Prostate gland (tissue), 2 donors: ENCODE measurements around the gene RASSF1. TPM values are rescaled to one million over a fixed set of nuclear protein-coding genes. Genes with fewer than 3 reads are reported as not detected.

ENCODE experiments used
- DNase-seq: peaks from one replicate; pipeline ENCODE4 v3.0.0-alpha.2; 2019; ENCODE audit warnings: low spot score
- H3K27ac ChIP-seq, 2 donors: fragments of 200-600 bp; sonication (generic); 2 replicates each; pipeline ENCODE4 v1.5.1; 2017 to 2019
- H3K27me3 ChIP-seq: fragments of 200-600 bp; sonication (generic); replicated peaks from 2 replicates; pipeline ENCODE4 v1.5.1; 2019; ENCODE audit not compliant: insufficient read depth
- H3K36me3 ChIP-seq, 2 donors: fragments of 200-600 bp; sonication (generic); 1 replicate in 1 of 2; 2 replicates in 1 of 2; pipeline versions ENCODE4 v1.5.1 to v1.8.1; 2017 to 2019
- H3K4me1 ChIP-seq: fragments of 200-600 bp; sonication (generic); replicated peaks from 2 replicates; pipeline ENCODE4 v1.5.1; 2019
- H3K4me3 ChIP-seq, 2 donors: fragments of 200-600 bp; sonication (generic); 2 replicates each; pipeline ENCODE4 v1.5.1; 2017 to 2019
- H3K9me3 ChIP-seq: fragments of 200-600 bp; sonication (generic); 2 replicates; pipeline ENCODE4 v1.5.1; 2017
- POLR2A ChIP-seq: fragments of 450-650 bp; IDR thresholded peaks from one replicate; pipeline ENCODE4 v1.6.1; 2016; ENCODE audit warnings: antibody characterized with exemption, mild to moderate bottlenecking
- POLR2AphosphoS5 ChIP-seq: sonication (generic); formaldehyde crosslinking; IDR thresholded peaks from one replicate; pipeline ENCODE4 v1.6.1; 2017; ENCODE audit warnings: antibody characterized with exemption
- WGBS: methylation state at CpG from one replicate; pipeline ENCODE4 v1.1.5; 2018; 5-methylcytosine and 5-hydroxymethylcytosine counted together
- intact Hi-C: fragments of 100-400 bp; cut with DNase I; formaldehyde crosslinking; loops from one replicate; pipeline ENCODE4 v1.14.2; 2022
- total RNA-seq, 2 donors: library from RNA; depleted of rRNA; stranded (reverse); fragments of >200 nt; gene quantifications; one replicate each; pipeline ENCODE4 v1.1.0, GENCODE V29; 2016
- TF ChIP-seq, protein P1 (sequence below), 4 experiments: fragments of 200-600 bp in 2 of 4; fragments of 450-650 bp in 2 of 4; sonication (generic) in 2 of 4; IDR thresholded peaks; 1 replicate in 3 of 4; 2 replicates in 1 of 4; pipeline ENCODE4 v1.5.1; 2016 to 2019; ENCODE audit warnings: antibody characterized with exemption in 4 of 4, mild to moderate bottlenecking in 2 of 4, moderate library complexity in 2 of 4

The RASSF1 gene
- total RNA-seq, 2 donors from 2014 or later = 23.8 to 36.6 TPM

DNA sequence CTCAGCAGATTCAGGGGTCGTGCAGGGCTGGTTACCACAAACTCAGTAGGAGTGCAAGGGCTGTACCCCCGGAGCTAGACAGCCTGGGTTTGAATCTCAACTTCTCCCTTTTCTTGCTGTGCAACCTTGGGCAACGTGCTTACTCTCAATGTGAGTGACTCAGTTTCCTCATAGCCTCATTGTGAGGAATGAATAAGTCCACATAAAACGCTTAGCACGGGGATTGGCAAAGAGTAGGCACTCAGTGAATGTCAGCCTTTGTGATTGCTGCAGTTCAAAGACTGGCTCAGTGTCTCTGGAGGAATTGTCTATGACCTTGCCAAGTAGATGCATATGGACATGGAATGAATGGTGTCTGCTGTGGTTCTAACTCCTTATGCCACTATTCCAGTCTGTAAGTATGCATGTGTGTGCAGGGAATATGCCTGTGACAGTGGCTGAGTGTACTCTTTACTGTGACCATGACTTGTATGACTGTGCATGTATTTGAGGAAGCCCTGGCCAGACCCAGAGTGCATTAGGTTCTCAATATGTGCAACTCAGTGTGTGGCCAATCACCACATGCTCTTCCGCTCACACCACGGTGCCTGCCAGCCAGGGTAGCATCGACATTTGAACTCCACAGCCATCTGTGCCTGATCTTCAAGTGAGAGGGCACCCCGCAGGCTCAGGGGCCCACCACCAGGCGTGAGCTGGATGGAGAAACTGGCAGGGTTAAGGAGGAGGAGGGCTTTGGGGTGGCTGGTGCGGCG, 40.5 kb downstream of the RASSF1 start:
- Histone ChIP-seq H3K4me1 (peaks cover 11% of the 10 kb centered on the region), H3K27ac (peak overlapping the region; percentile 84 to 89), H3K4me3 (peak overlapping the region; percentile 54 to 56), H3K27me3 (no peaks in the 10 kb centered on the region), H3K36me3 (no peaks in the 10 kb centered on the region), H3K9me3 (no peaks in the 10 kb centered on the region)
- no peak for DNase-seq
- 53% methylated on average over 12 of the region's 12 CpGs for WGBS
- TF ChIP-seq POLR2AphosphoS5 = no peak
- TF ChIP-seq, protein P1, sequence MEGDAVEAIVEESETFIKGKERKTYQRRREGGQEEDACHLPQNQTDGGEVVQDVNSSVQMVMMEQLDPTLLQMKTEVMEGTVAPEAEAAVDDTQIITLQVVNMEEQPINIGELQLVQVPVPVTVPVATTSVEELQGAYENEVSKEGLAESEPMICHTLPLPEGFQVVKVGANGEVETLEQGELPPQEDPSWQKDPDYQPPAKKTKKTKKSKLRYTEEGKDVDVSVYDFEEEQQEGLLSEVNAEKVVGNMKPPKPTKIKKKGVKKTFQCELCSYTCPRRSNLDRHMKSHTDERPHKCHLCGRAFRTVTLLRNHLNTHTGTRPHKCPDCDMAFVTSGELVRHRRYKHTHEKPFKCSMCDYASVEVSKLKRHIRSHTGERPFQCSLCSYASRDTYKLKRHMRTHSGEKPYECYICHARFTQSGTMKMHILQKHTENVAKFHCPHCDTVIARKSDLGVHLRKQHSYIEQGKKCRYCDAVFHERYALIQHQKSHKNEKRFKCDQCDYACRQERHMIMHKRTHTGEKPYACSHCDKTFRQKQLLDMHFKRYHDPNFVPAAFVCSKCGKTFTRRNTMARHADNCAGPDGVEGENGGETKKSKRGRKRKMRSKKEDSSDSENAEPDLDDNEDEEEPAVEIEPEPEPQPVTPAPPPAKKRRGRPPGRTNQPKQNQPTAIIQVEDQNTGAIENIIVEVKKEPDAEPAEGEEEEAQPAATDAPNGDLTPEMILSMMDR (IDR thresholded peaks at IDR 0.05) = no peak
- TF ChIP-seq POLR2A = no peak
- intact Hi-C loops = no loop called here

DNA sequence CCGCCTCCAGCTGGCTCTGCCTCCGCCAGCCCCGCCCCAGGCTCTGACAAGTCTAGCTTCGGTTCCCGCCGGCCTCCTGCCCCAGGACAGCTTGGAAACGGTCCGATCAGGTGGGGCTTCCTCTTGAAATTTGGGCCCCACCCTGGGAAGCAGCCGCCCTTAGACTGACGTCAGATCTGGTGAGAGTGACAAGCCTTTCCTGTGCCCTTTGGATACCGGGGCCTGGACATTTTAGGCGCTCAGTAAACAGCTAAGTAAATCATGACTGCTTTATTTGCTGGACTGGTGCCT, 41.1 kb downstream of the RASSF1 start:
- intact Hi-C loops = no loop called here
- H3K36me3 ChIP-seq = no peaks in the 10 kb centered on the region
- H3K27ac ChIP-seq = peak overlapping the region; percentile 84 to 89
- H3K4me3 ChIP-seq = peak overlapping the region; percentile 54 to 56
- DNase-seq = no peak
- WGBS = 3% methylated on average over 12 of the region's 12 CpGs
- H3K4me1 ChIP-seq = peaks cover 11% of the 10 kb centered on the region
- TF ChIP-seq, protein P1 (IDR thresholded peaks at IDR 0.05) = no peak
- TF ChIP-seq POLR2A = peak; percentile 30
- TF ChIP-seq POLR2AphosphoS5 = peak; percentile 83
- no peaks in the 10 kb centered on the region for H3K27me3 ChIP-seq
- no peaks in the 10 kb centered on the region for H3K9me3 ChIP-seq

DNA sequence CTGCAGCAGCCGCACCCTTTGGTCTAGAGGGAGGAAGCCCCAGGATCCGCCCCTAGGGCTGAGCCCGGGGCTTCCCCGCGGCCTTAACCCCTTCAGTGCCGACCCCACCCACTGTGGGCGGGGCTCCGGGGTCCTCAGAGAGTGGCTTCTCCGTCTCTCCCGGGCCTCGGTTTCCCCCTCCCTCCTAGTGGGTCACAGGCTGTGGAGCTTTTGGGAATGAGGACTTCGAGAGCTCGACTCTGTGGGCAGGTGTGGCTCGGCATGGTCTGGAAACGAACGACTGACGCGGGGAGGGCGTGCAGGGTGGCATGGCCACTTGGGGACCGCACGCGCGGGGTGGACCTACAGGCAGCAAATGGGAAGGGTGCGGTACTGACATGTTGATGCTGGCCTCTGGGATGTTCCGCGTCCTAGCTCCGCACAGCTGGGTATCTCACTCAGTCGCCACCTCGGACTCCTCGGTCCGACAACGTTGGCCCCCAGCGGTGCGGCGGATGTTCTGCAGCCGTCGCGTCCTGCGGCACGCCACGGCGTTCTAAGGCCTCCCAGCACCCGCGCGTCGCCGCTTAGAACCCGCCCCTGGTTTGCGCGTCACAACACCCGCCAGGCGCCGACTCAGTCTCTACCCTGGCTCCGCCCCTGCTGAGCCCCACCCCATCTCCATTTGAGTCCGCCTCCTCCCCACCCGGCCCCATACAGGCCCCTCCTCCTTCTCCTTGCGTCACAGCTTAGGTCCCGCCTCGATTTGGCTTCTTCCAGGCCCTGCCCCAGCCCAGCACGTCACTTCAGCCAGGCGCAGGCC, 41.6 kb downstream of the RASSF1 start, which contains the start of the genes HYAL3 and NAA80:
HYAL3 (minus strand) TSS at position 570 of the 802 bp plus-strand sequence. CDS start 3,803 bp downstream, outside the sequence.
NAA80 (minus strand) TSS at position 570 of the 802 bp plus-strand sequence. CDS start 1,942 bp downstream, outside the sequence.
- Histone ChIP-seq H3K27ac (peak within 1 kb of the TSS; percentile 84 to 89), H3K4me3 (peak within 1 kb of the TSS; percentile 54 to 56), H3K4me1 (peaks cover 11% of the 10 kb centered on the region), H3K9me3 (no peaks in the 10 kb centered on the region), H3K27me3 (no peaks in the 10 kb centered on the region), H3K36me3 (no peaks in the 10 kb centered on the region)
- DNase-seq = peak; percentile 100
- WGBS = under 1% methylated on average over 53 of the region's 61 CpGs
- intact Hi-C loops = no loop called here
- TF ChIP-seq, protein P1 (IDR thresholded peaks at IDR 0.05) = peak in 3 of 4 experiments; percentile 19 to 68 (median 61)
- TF ChIP-seq POLR2AphosphoS5 (peak; percentile 94), POLR2A (peak; percentile 99)

- peak overlapping the region; percentile 84 to 89 for H3K27ac ChIP-seq
- intact Hi-C loops = no loop called here
- H3K4me1 ChIP-seq = peaks cover 11% of the 10 kb centered on the region
- H3K27me3 ChIP-seq = no peaks in the 10 kb centered on the region
- H3K36me3 ChIP-seq = no peaks in the 10 kb centered on the region
- WGBS = 39% methylated on average over 9 of the region's 9 CpGs
- H3K9me3 ChIP-seq = no peaks in the 10 kb centered on the region
- DNase-seq = no peak
- peak overlapping the region; percentile 54 to 56 for H3K4me3 ChIP-seq
- TF ChIP-seq, protein P1 (IDR thresholded peaks at IDR 0.05) = peak in 1 of 4 experiments; percentile 5
- TF ChIP-seq POLR2AphosphoS5 (no peak), POLR2A (no peak)
Measured at GRCh38 chr3:50297896-50298725, 42.5 kb downstream of the RASSF1 start.
